ENCODE measurements around the gene CISD2. TPM values are rescaled to one million over a fixed set of nuclear protein-coding genes. Genes with fewer than 3 reads are reported as not detected.
A peak's percentile ranks its signal among the peaks of the same experiment; 100 is the strongest.

CISD2 gene
- polyA plus RNA-seq, 4 donors, result 25.7 to 48.2 (median 33.0) TPM

- Histone ChIP-seq H3K9me3 (ENCODE audit: control insufficient read depth in 2 of 2, insufficient read depth in 1 of 2, low read depth in 1 of 2, low read length in 1 of 2) (no peaks in the 10 kb centered on the region), H3K27ac (ENCODE audit: low read depth in 1 of 3, low read length in 2 of 3) (no peak overlapping the region), H3K4me1 (ENCODE audit: control insufficient read depth in 3 of 3, insufficient read depth in 2 of 3, low read depth in 1 of 3, low read length in 2 of 3) (peaks cover 0 to 11% (median 2%) of the 10 kb centered on the region in 3 donors), H3K4me3 (ENCODE audit: low read depth in 1 of 3, low read length in 3 of 3) (no peak overlapping the region), H3K27me3 (ENCODE audit: control insufficient read depth in 3 of 3, insufficient read depth in 3 of 3, low read length in 3 of 3) (no peaks in the 10 kb centered on the region), H3K36me3 (ENCODE audit: control insufficient read depth in 3 of 3, insufficient read depth in 2 of 3, low read depth in 1 of 3, low read length in 3 of 3) (no peaks in the 10 kb centered on the region)
- 86 to 100% (median 91%) methylated on average over 1 of the region's 1 CpG for WGBS, 3 donors
- no peak for DNase-seq
- FAIRE-seq, result no peak
Measured at GRCh38 chr4:102832667-102833066, 36.1 kb upstream of the CISD2 start.

GRCh38 chr4:102836596-102836995, 32.2 kb upstream of the CISD2 start:
- no peak for FAIRE-seq
- WGBS, 3 donors, result 93 to 100% (median 97%) methylated on average over 1 of the region's 1 CpG
- H3K27me3 ChIP-seq (ENCODE audit: control insufficient read depth in 3 of 3, insufficient read depth in 3 of 3, low read length in 3 of 3), result no peaks in the 10 kb centered on the region

GRCh38 chr4:102842367-102842766, 26.4 kb upstream of the CISD2 start:
- FAIRE-seq (no peak), DNase-seq (no peak)
- Histone ChIP-seq H3K27ac (ENCODE audit: low read depth in 1 of 3, low read length in 2 of 3) (no peak overlapping the region), H3K4me1 (ENCODE audit: control insufficient read depth in 3 of 3, insufficient read depth in 2 of 3, low read depth in 1 of 3, low read length in 2 of 3) (no peaks in the 10 kb centered on the region), H3K27me3 (ENCODE audit: control insufficient read depth in 3 of 3, insufficient read depth in 3 of 3, low read length in 3 of 3) (no peaks in the 10 kb centered on the region), H3K9me3 (ENCODE audit: control insufficient read depth in 2 of 2, insufficient read depth in 1 of 2, low read depth in 1 of 2, low read length in 1 of 2) (no peaks in the 10 kb centered on the region), H3K4me3 (ENCODE audit: low read depth in 1 of 3, low read length in 3 of 3) (no peak overlapping the region), H3K36me3 (ENCODE audit: control insufficient read depth in 3 of 3, insufficient read depth in 2 of 3, low read depth in 1 of 3, low read length in 3 of 3) (no peaks in the 10 kb centered on the region)
- 75 to 85% (median 78%) methylated on average over 3 of the region's 3 CpGs for WGBS, 3 donors

More at GRCh38 chr4:102836596-102836995, 32.2 kb upstream of the CISD2 start:
- H3K4me3 ChIP-seq (ENCODE audit: low read depth in 1 of 3, low read length in 3 of 3), result no peak overlapping the region
- no peak for DNase-seq
- H3K9me3 ChIP-seq (ENCODE audit: control insufficient read depth in 2 of 2, insufficient read depth in 1 of 2, low read depth in 1 of 2, low read length in 1 of 2), result no peaks in the 10 kb centered on the region
- no peak overlapping the region for H3K27ac ChIP-seq (ENCODE audit: low read depth in 1 of 3, low read length in 2 of 3)
- H3K36me3 ChIP-seq (ENCODE audit: control insufficient read depth in 3 of 3, insufficient read depth in 2 of 3, low read depth in 1 of 3, low read length in 3 of 3), result no peaks in the 10 kb centered on the region
- no peaks in the 10 kb centered on the region for H3K4me1 ChIP-seq (ENCODE audit: control insufficient read depth in 3 of 3, insufficient read depth in 2 of 3, low read depth in 1 of 3, low read length in 2 of 3)

- no peak overlapping the region for H3K4me3 ChIP-seq (ENCODE audit: low read depth in 1 of 3, low read length in 3 of 3)
- H3K36me3 ChIP-seq (ENCODE audit: control insufficient read depth in 3 of 3, insufficient read depth in 2 of 3, low read depth in 1 of 3, low read length in 3 of 3), result no peaks in the 10 kb centered on the region
- no peak overlapping the region for H3K27ac ChIP-seq (ENCODE audit: low read depth in 1 of 3, low read length in 2 of 3)
- no peaks in the 10 kb centered on the region for H3K27me3 ChIP-seq (ENCODE audit: control insufficient read depth in 3 of 3, insufficient read depth in 3 of 3, low read length in 3 of 3)
- no peaks in the 10 kb centered on the region for H3K9me3 ChIP-seq (ENCODE audit: control insufficient read depth in 2 of 2, insufficient read depth in 1 of 2, low read depth in 1 of 2, low read length in 1 of 2)
- DNase-seq (no peak), FAIRE-seq (no peak)
- H3K4me1 ChIP-seq (ENCODE audit: control insufficient read depth in 3 of 3, insufficient read depth in 2 of 3, low read depth in 1 of 3, low read length in 2 of 3), result no peaks in the 10 kb centered on the region
Measured at GRCh38 chr4:102843273-102843672, 25.5 kb upstream of the CISD2 start.

GRCh38 chr4:102843938-102844337, 24.9 kb upstream of the CISD2 start:
- FAIRE-seq, result no peak

GRCh38 chr4:102847687-102848086, 21.1 kb upstream of the CISD2 start:
- Histone ChIP-seq H3K9me3 (ENCODE audit: control insufficient read depth in 2 of 2, insufficient read depth in 1 of 2, low read depth in 1 of 2, low read length in 1 of 2) (no peaks in the 10 kb centered on the region), H3K4me1 (ENCODE audit: control insufficient read depth in 3 of 3, insufficient read depth in 2 of 3, low read depth in 1 of 3, low read length in 2 of 3) (no peaks in the 10 kb centered on the region), H3K4me3 (ENCODE audit: low read depth in 1 of 3, low read length in 3 of 3) (no peak overlapping the region), H3K27me3 (ENCODE audit: control insufficient read depth in 3 of 3, insufficient read depth in 3 of 3, low read length in 3 of 3) (no peaks in the 10 kb centered on the region), H3K27ac (ENCODE audit: low read depth in 1 of 3, low read length in 2 of 3) (no peak overlapping the region), H3K36me3 (ENCODE audit: control insufficient read depth in 3 of 3, insufficient read depth in 2 of 3, low read depth in 1 of 3, low read length in 3 of 3) (no peaks in the 10 kb centered on the region)
- DNase-seq (no peak), FAIRE-seq (no peak)
- WGBS, 3 donors, result 93 to 96% (median 95%) methylated on average over 8 of the region's 8 CpGs

More at GRCh38 chr4:102843938-102844337, 24.9 kb upstream of the CISD2 start:
- no peak overlapping the region for H3K27ac ChIP-seq (ENCODE audit: low read depth in 1 of 3, low read length in 2 of 3)
- no peak for DNase-seq
- 92 to 100% (median 100%) methylated on average over 1 of the region's 1 CpG for WGBS, 3 donors
- no peaks in the 10 kb centered on the region for H3K36me3 ChIP-seq (ENCODE audit: control insufficient read depth in 3 of 3, insufficient read depth in 2 of 3, low read depth in 1 of 3, low read length in 3 of 3)
- H3K4me3 ChIP-seq (ENCODE audit: low read depth in 1 of 3, low read length in 3 of 3), result no peak overlapping the region
- H3K4me1 ChIP-seq (ENCODE audit: control insufficient read depth in 3 of 3, insufficient read depth in 2 of 3, low read depth in 1 of 3, low read length in 2 of 3), result no peaks in the 10 kb centered on the region
- no peaks in the 10 kb centered on the region for H3K27me3 ChIP-seq (ENCODE audit: control insufficient read depth in 3 of 3, insufficient read depth in 3 of 3, low read length in 3 of 3)
- H3K9me3 ChIP-seq (ENCODE audit: control insufficient read depth in 2 of 2, insufficient read depth in 1 of 2, low read depth in 1 of 2, low read length in 1 of 2), result no peaks in the 10 kb centered on the region

GRCh38 chr4:102849579-102850104, 19.1 kb upstream of the CISD2 start:
- no peaks in the 10 kb centered on the region for H3K9me3 ChIP-seq (ENCODE audit: control insufficient read depth in 2 of 2, insufficient read depth in 1 of 2, low read depth in 1 of 2, low read length in 1 of 2)
- no peak overlapping the region for H3K4me3 ChIP-seq (ENCODE audit: low read depth in 1 of 3, low read length in 3 of 3)
- WGBS, 3 donors, result 73 to 87% (median 75%) methylated on average over 3 of the region's 3 CpGs
- no peaks in the 10 kb centered on the region for H3K36me3 ChIP-seq (ENCODE audit: control insufficient read depth in 3 of 3, insufficient read depth in 2 of 3, low read depth in 1 of 3, low read length in 3 of 3)
- DNase-seq, result no peak
- no peak for FAIRE-seq
- H3K4me1 ChIP-seq (ENCODE audit: control insufficient read depth in 3 of 3, insufficient read depth in 2 of 3, low read depth in 1 of 3, low read length in 2 of 3), result no peaks in the 10 kb centered on the region
- H3K27ac ChIP-seq (ENCODE audit: low read depth in 1 of 3, low read length in 2 of 3), result no peak overlapping the region
- H3K27me3 ChIP-seq (ENCODE audit: control insufficient read depth in 3 of 3, insufficient read depth in 3 of 3, low read length in 3 of 3), result no peaks in the 10 kb centered on the region

- WGBS, 3 donors, result 59 to 80% (median 69%) methylated on average over 2 of the region's 2 CpGs
- no peak for FAIRE-seq
Measured at GRCh38 chr4:102850370-102850769, 18.4 kb upstream of the CISD2 start.

GRCh38 chr4:102858828-102859464, 9.8 kb upstream of the CISD2 start:
- no peak for FAIRE-seq
- WGBS, 3 donors, result 85 to 92% (median 87%) methylated on average over 2 of the region's 2 CpGs
- Histone ChIP-seq H3K27me3 (ENCODE audit: control insufficient read depth in 3 of 3, insufficient read depth in 3 of 3, low read length in 3 of 3) (no peaks in the 10 kb centered on the region), H3K4me1 (ENCODE audit: control insufficient read depth in 3 of 3, insufficient read depth in 2 of 3, low read depth in 1 of 3, low read length in 2 of 3) (no peaks in the 10 kb centered on the region), H3K9me3 (ENCODE audit: control insufficient read depth in 2 of 2, insufficient read depth in 1 of 2, low read depth in 1 of 2, low read length in 1 of 2) (peaks cover 0 to 20% of the 10 kb centered on the region in 2 donors), H3K4me3 (ENCODE audit: low read depth in 1 of 3, low read length in 3 of 3) (no peak overlapping the region), H3K27ac (ENCODE audit: low read depth in 1 of 3, low read length in 2 of 3) (no peak overlapping the region), H3K36me3 (ENCODE audit: control insufficient read depth in 3 of 3, insufficient read depth in 2 of 3, low read depth in 1 of 3, low read length in 3 of 3) (peaks cover 0 to 6% (median 0%) of the 10 kb centered on the region in 3 donors)
- no peak for DNase-seq

More at GRCh38 chr4:102850370-102850769, 18.4 kb upstream of the CISD2 start:
- DNase-seq, result peak; percentile 50 to 62
- no peak overlapping the region for H3K27ac ChIP-seq (ENCODE audit: low read depth in 1 of 3, low read length in 2 of 3)
- no peaks in the 10 kb centered on the region for H3K27me3 ChIP-seq (ENCODE audit: control insufficient read depth in 3 of 3, insufficient read depth in 3 of 3, low read length in 3 of 3)
- H3K4me1 ChIP-seq (ENCODE audit: control insufficient read depth in 3 of 3, insufficient read depth in 2 of 3, low read depth in 1 of 3, low read length in 2 of 3), result no peaks in the 10 kb centered on the region
- no peak overlapping the region for H3K4me3 ChIP-seq (ENCODE audit: low read depth in 1 of 3, low read length in 3 of 3)
- no peaks in the 10 kb centered on the region for H3K36me3 ChIP-seq (ENCODE audit: control insufficient read depth in 3 of 3, insufficient read depth in 2 of 3, low read depth in 1 of 3, low read length in 3 of 3)
- no peaks in the 10 kb centered on the region for H3K9me3 ChIP-seq (ENCODE audit: control insufficient read depth in 2 of 2, insufficient read depth in 1 of 2, low read depth in 1 of 2, low read length in 1 of 2)
